HepG2 (cell line): ENCODE data around the gene DRD1. TPM values are rescaled to one million over a fixed set of nuclear protein-coding genes. Genes with fewer than 3 reads are reported as not detected.

Experiments
- ATAC-seq: fragments of 200-7000 bp; cut with Tn5 transposase; 3 replicates; pipeline ENCODE4 v1.9.1; 2020; ENCODE audit warnings: mild to moderate bottlenecking, moderate library complexity
- BruUV-seq: library from RNA; stranded (reverse); fragments of 400-500 nt; replicated peaks from 2 replicates; lab custom pipeline; 2021; lab: Mats Ljungman, UMichigan
- CTCF ChIA-PET: fragments of 300-600 bp; formaldehyde crosslinking; extraction: SDS; loops from one replicate; lab custom pipeline; 2021; ENCODE audit warnings: low total read pairs, inconsistent platforms, low intra/inter-chr PET ratio; lab: Yijun Ruan, JAX
- POLR2A ChIA-PET: fragments of 350-600 bp; sonication (Branson Sonifier 250); formaldehyde crosslinking; loops from one replicate; lab custom pipeline; 2020; ENCODE audit warnings: antibody characterized with exemption, inconsistent platforms; lab: Yijun Ruan, JAX
- DNase-seq: peaks from one replicate; pipeline ENCODE4 v3.0.0-alpha.2; 2015; ENCODE audit warnings: low spot score
- FAIRE-seq: peaks from 3 replicates; lab custom pipeline; 2011; peaks lifted over from hg19 to GRCh38; lab: Jason Lieb, UNC
- H2AFZ ChIP-seq: one replicate; pipeline ENCODE4 v1.6.1; 2011; ENCODE audit warnings: low read length, inconsistent platforms
- H3K27ac ChIP-seq: fragments of 300-600 bp; 3 replicates; pipeline ENCODE4 v1.8.0; 2011; ENCODE audit warnings: mixed run types, mild to moderate bottlenecking, mixed read lengths, low read length, inconsistent platforms; ENCODE audit not compliant: insufficient read depth; ENCODE audit errors: extremely low read length
- H3K27me3 ChIP-seq, 2 experiments: fragments of 200-600 bp in 1 of 2; 2 replicates in 1 of 2; 3 replicates in 1 of 2; pipeline versions ENCODE4 v1.6.0 to v1.8.0; 2011; ENCODE audit warnings: low read length in 2 of 2, mild to moderate bottlenecking in 2 of 2, moderate library complexity in 2 of 2, inconsistent platforms in 1 of 2; ENCODE audit not compliant: insufficient read depth in 2 of 2, control insufficient read depth in 1 of 2
- H3K36me3 ChIP-seq, 2 experiments: fragments of 200-600 bp in 1 of 2; replicated peaks in 1 of 2; 2 replicates in 1 of 2; 3 replicates in 1 of 2; pipeline versions ENCODE4 v1.5.1 to v1.8.0; 2011; ENCODE audit warnings: low read length in 2 of 2, inconsistent platforms in 1 of 2; ENCODE audit not compliant: insufficient read depth in 2 of 2, control insufficient read depth in 1 of 2
- H3K4me1 ChIP-seq: 2 replicates; pipeline ENCODE4 v1.5.1; 2012; ENCODE audit warnings: low read length, inconsistent platforms; ENCODE audit not compliant: insufficient read depth
- H3K4me2 ChIP-seq: 2 replicates; pipeline ENCODE4 v1.6.0; 2011; ENCODE audit warnings: low read depth, low read length, inconsistent platforms
- H3K4me3 ChIP-seq, 3 experiments: fragments of 200-600 bp in 1 of 3; sonication (generic), shearing (Covaris generic) in 1 of 3; replicated peaks in 1 of 3; 2 replicates each; pipeline ENCODE4 v1.5.1; 2011 to 2016; ENCODE audit warnings: low read length in 3 of 3, inconsistent platforms in 2 of 3, low read depth in 2 of 3, mild to moderate bottlenecking in 2 of 3, control low read depth in 1 of 3, mixed read lengths in 1 of 3; ENCODE audit not compliant: insufficient read depth in 1 of 3
- H3K79me2 ChIP-seq: one replicate; pipeline ENCODE4 v1.6.1; 2011; ENCODE audit warnings: low read length, inconsistent platforms; ENCODE audit not compliant: insufficient read depth
- H3K9ac ChIP-seq: 2 replicates; pipeline ENCODE4 v1.6.0; 2011; ENCODE audit warnings: mild to moderate bottlenecking, low read depth, low read length, inconsistent platforms; ENCODE audit not compliant: insufficient read depth
- H3K9me3 ChIP-seq: 2 replicates; pipeline ENCODE4 v1.5.1; 2012; ENCODE audit warnings: mild to moderate bottlenecking, low read length
- H4K20me1 ChIP-seq: 2 replicates; pipeline ENCODE4 v1.6.0; 2011; ENCODE audit warnings: inconsistent platforms, mild to moderate bottlenecking, low read length, moderate library complexity; ENCODE audit not compliant: insufficient read depth
- ATF7-NPFF ChIP-seq: sonication (generic); formaldehyde crosslinking; IDR thresholded peaks from 2 replicates; pipeline ENCODE4 v1.8.1; 2023; ENCODE audit warnings: mild to moderate bottlenecking, low read depth, missing genetic modification reagents, moderate library complexity
- SNAI1 ChIP-seq: sonication (generic); formaldehyde crosslinking; IDR thresholded peaks from 2 replicates; pipeline ENCODE4 v1.5.0; 2020; ENCODE audit warnings: mild to moderate bottlenecking, missing genetic modification reagents, borderline replicate concordance
- TP53 ChIP-seq: sonication (generic); formaldehyde crosslinking; conservative IDR thresholded peaks from 2 replicates; pipeline ENCODE4 v1.4.0; 2020; ENCODE audit warnings: missing genetic modification reagents
- ZNF207 ChIP-seq: fragments of 450-650 bp; IDR thresholded peaks from 2 replicates; pipeline ENCODE4 v1.6.1; 2016; ENCODE audit warnings: antibody characterized with exemption, borderline replicate concordance
- ZNF432 ChIP-seq: sonication (generic); formaldehyde crosslinking; IDR thresholded peaks from 2 replicates; pipeline ENCODE4 v1.5.0; 2020; ENCODE audit warnings: missing genetic modification reagents, mild to moderate bottlenecking, borderline replicate concordance
- ZNF674 ChIP-seq: sonication (generic); formaldehyde crosslinking; IDR thresholded peaks from 2 replicates; pipeline ENCODE4 v1.5.0; 2020; ENCODE audit warnings: low read depth, mild to moderate bottlenecking, missing genetic modification reagents
- ZNF773 ChIP-seq: sonication (generic); formaldehyde crosslinking; IDR thresholded peaks from 2 replicates; pipeline ENCODE4 v1.4.0; 2020; ENCODE audit warnings: missing genetic modification reagents, borderline replicate concordance
- ZNF780A ChIP-seq: sonication (generic); formaldehyde crosslinking; IDR thresholded peaks from 2 replicates; pipeline ENCODE4 v1.8.0; 2022; ENCODE audit warnings: mild to moderate bottlenecking, missing genetic modification reagents, moderate library complexity
- WGBS: methylation state at CpG from one replicate; pipeline ENCODE4 v1.1.6; 2017; ENCODE audit warnings: low lambda C conversion rate; 5-methylcytosine and 5-hydroxymethylcytosine counted together
- in situ Hi-C: cut with HindIII; loops from 2 replicates; pipeline ENCODE4 v1.10.0; 2017; ENCODE audit warnings: low pct_unique_long_range_greater_than_20kb; ENCODE audit not compliant: extremely low pct_ligation_motif_present
- intact Hi-C: fragments of 100-400 bp; cut with micrococcal nuclease; formaldehyde crosslinking; loops from one replicate; pipeline ENCODE4 v1.10.0; 2022; ENCODE audit not compliant: unreplicated experiment
- polyA plus RNA-seq, 8 experiments: library from polyadenylated mRNA; depleted of rRNA in 3 of 8; stranded (reverse) in 7 of 8; unstranded in 1 of 8; fragments of >200 nt; fragmentation: Illumina TruSeq in 4 of 8; extraction: Trizol in 4 of 8; gene quantifications; 2 replicates each; pipeline versions ENCODE4 v1.2.1 to v1.2.3, GENCODE V29; 2011 to 2016; ENCODE audit warnings: low read depth in 4 of 8, missing spikeins in 1 of 8, mixed read lengths in 1 of 8; ENCODE audit not compliant: insufficient read depth in 1 of 8
- total RNA-seq, 5 experiments: library from RNA; depleted of rRNA; stranded (reverse); fragments of >200 nt; fragmentation: Illumina TruSeq; extraction: Trizol; gene quantifications; 2 replicates each; pipeline ENCODE4 v1.2.3, GENCODE V29; 2016; ENCODE audit warnings: low read depth in 1 of 5
- TF ChIP-seq, protein P1 (sequence below): sonication (generic); formaldehyde crosslinking; IDR thresholded peaks from 2 replicates; pipeline ENCODE4 v1.5.1; 2020; ENCODE audit warnings: missing genetic modification reagents, mild to moderate bottlenecking, borderline replicate concordance

The DRD1 gene
- total and polyA plus RNA-seq, 2 of the 13 experiments (the other 11 are each of a cell fraction or from before 2014, with no cell fraction given) = not detected

DNA sequence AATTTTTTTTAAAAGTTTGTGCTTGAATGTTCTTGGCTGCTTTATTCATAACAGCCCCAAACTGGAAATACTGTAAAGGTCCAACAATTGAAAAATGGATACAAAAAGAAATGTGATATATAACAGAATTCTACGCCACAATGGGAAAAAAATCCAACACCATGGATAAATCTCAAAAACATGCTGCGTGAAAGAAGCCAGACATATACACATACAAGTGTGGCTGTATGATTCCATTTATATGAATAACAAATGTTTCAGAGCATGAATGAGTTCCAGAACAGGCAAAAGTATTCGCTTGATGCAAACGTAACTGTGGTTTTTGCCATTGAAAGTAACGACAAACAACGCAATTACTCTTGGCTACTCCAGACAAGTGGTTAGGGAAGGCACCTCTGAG is 27.2 kb upstream of the DRD1 start:
- CTCF ChIA-PET = no interaction called here
- Histone ChIP-seq H3K9ac (no peak overlapping the region), H3K4me1 (peaks cover 31% of the 10 kb centered on the region)
- TF ChIP-seq ZNF207 (no peak), ZNF432 (CRISPR knock-in tag) (no peak), TP53 (CRISPR knock-in tag) (no peak)
- TF ChIP-seq, all 625 proteins: peak for 0
- DNase-seq (no peak), FAIRE-seq (no peak), ATAC-seq (no peak)
- WGBS = 76% methylated on average over 6 of the region's 6 CpGs
- H4K20me1 ChIP-seq = no peaks in the 10 kb centered on the region
- no peak overlapping the region for H2AFZ ChIP-seq
- POLR2A ChIA-PET = no interaction called here
- H3K4me3 ChIP-seq = no peak overlapping the region
- intact Hi-C loops (no loop called here), in situ Hi-C loops (no loop called here)
- H3K4me2 ChIP-seq = no peak overlapping the region
- H3K36me3 ChIP-seq = no peaks in the 10 kb centered on the region
- no peaks in the 10 kb centered on the region for H3K79me2 ChIP-seq
- no peak overlapping the region for H3K27ac ChIP-seq
- BruUV-seq = no TSS peak
- H3K9me3 ChIP-seq = no peaks in the 10 kb centered on the region
- peaks cover 3 to 34% of the 10 kb centered on the region in 2 experiments; a peak in 4 of 5 replicates for H3K27me3 ChIP-seq

DNA sequence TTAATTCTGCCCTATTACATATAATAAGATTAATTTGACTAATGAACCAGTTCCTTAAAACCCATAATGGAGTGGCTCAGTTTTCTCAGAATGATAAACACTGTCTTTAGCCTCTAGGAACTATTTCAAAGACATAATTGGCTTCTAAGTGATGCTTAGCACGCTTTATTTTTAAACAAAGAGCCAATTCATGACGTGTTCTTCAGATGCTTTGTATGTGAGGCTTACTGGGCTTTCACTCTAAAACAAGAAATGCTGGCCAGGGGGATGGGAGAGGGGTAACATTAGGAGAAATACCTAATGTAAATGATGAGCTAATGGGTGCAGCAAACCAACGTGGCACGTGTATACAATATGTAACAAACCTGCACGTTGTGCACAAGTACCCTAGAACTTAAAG is 26.8 kb upstream of the DRD1 start:
- Histone ChIP-seq H2AFZ (no peak overlapping the region), H3K9me3 (no peaks in the 10 kb centered on the region), H3K4me2 (no peak overlapping the region), H3K36me3 (no peaks in the 10 kb centered on the region), H3K9ac (no peak overlapping the region), H3K4me3 (no peak overlapping the region), H3K27me3 (peaks cover 3 to 32% of the 10 kb centered on the region in 2 experiments; a peak in 4 of 5 replicates), H3K27ac (no peak overlapping the region), H3K4me1 (peaks cover 27% of the 10 kb centered on the region), H3K79me2 (no peaks in the 10 kb centered on the region), H4K20me1 (no peaks in the 10 kb centered on the region)
- POLR2A ChIA-PET = no interaction called here
- 7% methylated on average over 5 of the region's 5 CpGs for WGBS
- no peak for TF ChIP-seq ZNF674
- TF ChIP-seq ZNF773 (CRISPR knock-in tag) = no peak
- TF ChIP-seq, protein P1, sequence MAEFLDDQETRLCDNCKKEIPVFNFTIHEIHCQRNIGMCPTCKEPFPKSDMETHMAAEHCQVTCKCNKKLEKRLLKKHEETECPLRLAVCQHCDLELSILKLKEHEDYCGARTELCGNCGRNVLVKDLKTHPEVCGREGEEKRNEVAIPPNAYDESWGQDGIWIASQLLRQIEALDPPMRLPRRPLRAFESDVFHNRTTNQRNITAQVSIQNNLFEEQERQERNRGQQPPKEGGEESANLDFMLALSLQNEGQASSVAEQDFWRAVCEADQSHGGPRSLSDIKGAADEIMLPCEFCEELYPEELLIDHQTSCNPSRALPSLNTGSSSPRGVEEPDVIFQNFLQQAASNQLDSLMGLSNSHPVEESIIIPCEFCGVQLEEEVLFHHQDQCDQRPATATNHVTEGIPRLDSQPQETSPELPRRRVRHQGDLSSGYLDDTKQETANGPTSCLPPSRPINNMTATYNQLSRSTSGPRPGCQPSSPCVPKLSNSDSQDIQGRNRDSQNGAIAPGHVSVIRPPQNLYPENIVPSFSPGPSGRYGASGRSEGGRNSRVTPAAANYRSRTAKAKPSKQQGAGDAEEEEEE (CRISPR knock-in tag) = no peak
- no peak for TF ChIP-seq ATF7-NPFF (CRISPR knock-in tag)
- TF ChIP-seq SNAI1 (CRISPR knock-in tag) = no peak
- no peak for TF ChIP-seq ZNF780A (CRISPR knock-in tag)
- in situ Hi-C loops (no loop called here), intact Hi-C loops (no loop called here)
- DNase-seq = no peak
- FAIRE-seq = no peak
- no peak for ATAC-seq
- CTCF ChIA-PET = no interaction called here
- no TSS peak for BruUV-seq
